H9 (cell line): Measurements from ENCODE around the gene SACM1L. TPM values are rescaled to one million over a fixed set of nuclear protein-coding genes. Genes with fewer than 3 reads are reported as not detected.

ENCODE experiments used
- DNase-seq: peaks from one replicate; pipeline ENCODE4 v3.0.0-alpha.2; 2017
- H2AFZ ChIP-seq: one replicate; pipeline ENCODE4 v1.6.1; 2013; ENCODE audit warnings: mild to moderate bottlenecking, low read length, control low read depth, moderate library complexity
- H2AK5ac ChIP-seq: 2 replicates; pipeline ENCODE4 v1.6.1; 2013; ENCODE audit warnings: low read length, control low read depth, mixed read lengths; ENCODE audit not compliant: insufficient read length
- H2BK120ac ChIP-seq: one replicate; pipeline ENCODE4 v1.6.1; 2013; ENCODE audit warnings: low read depth, mild to moderate bottlenecking, low read length, control low read depth, inconsistent platforms; ENCODE audit not compliant: poor library complexity, severe bottlenecking
- H2BK12ac ChIP-seq: 2 replicates; pipeline ENCODE4 v1.6.1; 2013; ENCODE audit warnings: low read length, control low read depth, mixed read lengths, low read depth; ENCODE audit not compliant: insufficient read length
- H2BK15ac ChIP-seq: 2 replicates; pipeline ENCODE4 v1.6.1; 2013; ENCODE audit warnings: low read depth, low read length, control low read depth
- H2BK20ac ChIP-seq: one replicate; pipeline ENCODE4 v1.6.1; 2013; ENCODE audit warnings: low read depth, mild to moderate bottlenecking, low read length, control low read depth, inconsistent platforms; ENCODE audit not compliant: poor library complexity, severe bottlenecking
- H2BK5ac ChIP-seq: 2 replicates; pipeline ENCODE4 v1.6.1; 2013; ENCODE audit warnings: low read length, control low read depth, mixed read lengths; ENCODE audit not compliant: insufficient read length
- H3K14ac ChIP-seq: 2 replicates; pipeline ENCODE4 v1.6.1; 2013; ENCODE audit warnings: low read length, control low read depth; ENCODE audit not compliant: insufficient read depth
- H3K18ac ChIP-seq: 2 replicates; pipeline ENCODE4 v1.6.1; 2013; ENCODE audit warnings: low read depth, mild to moderate bottlenecking, mixed read lengths, low read length, control low read depth; ENCODE audit not compliant: insufficient read length
- H3K23ac ChIP-seq: 2 replicates; pipeline ENCODE4 v1.6.1; 2013; ENCODE audit warnings: low read length, control low read depth, mixed read lengths, low read depth; ENCODE audit not compliant: insufficient read length
- H3K23me2 ChIP-seq: 2 replicates; pipeline ENCODE4 v1.6.1; 2013; ENCODE audit warnings: low read depth, mild to moderate bottlenecking, mixed read lengths, low read length, control low read depth; ENCODE audit not compliant: insufficient read length, poor library complexity, severe bottlenecking
- H3K27ac ChIP-seq: 2 replicates; pipeline ENCODE4 v1.5.1; 2013; ENCODE audit warnings: low read length, control low read depth, mixed read lengths, low read depth; ENCODE audit not compliant: insufficient read length
- H3K27me3 ChIP-seq: 2 replicates; pipeline ENCODE4 v1.6.1; 2013; ENCODE audit warnings: low read length, control low read depth, inconsistent platforms; ENCODE audit not compliant: insufficient read depth
- H3K4ac ChIP-seq: 2 replicates; pipeline ENCODE4 v1.6.1; 2013; ENCODE audit warnings: low read depth, mild to moderate bottlenecking, control low read depth, inconsistent platforms, low read length, moderate library complexity
- H3K4me1 ChIP-seq: 2 replicates; pipeline ENCODE4 v1.6.1; 2013; ENCODE audit warnings: low read length, control low read depth, inconsistent platforms; ENCODE audit not compliant: insufficient read depth
- H3K4me2 ChIP-seq: 2 replicates; pipeline ENCODE4 v1.6.1; 2013; ENCODE audit warnings: low read length, control low read depth, mixed read lengths; ENCODE audit not compliant: insufficient read length, insufficient read depth
- H3K56ac ChIP-seq: 2 replicates; pipeline ENCODE4 v1.6.1; 2013; ENCODE audit warnings: low read depth, mild to moderate bottlenecking, mixed read lengths, low read length, control low read depth; ENCODE audit not compliant: insufficient read length
- H3K79me1 ChIP-seq: 2 replicates; pipeline ENCODE4 v1.6.1; 2013; ENCODE audit warnings: low read depth, mild to moderate bottlenecking, moderate library complexity, low read length, control low read depth, inconsistent platforms; ENCODE audit not compliant: insufficient read depth, poor library complexity, severe bottlenecking
- H3K79me2 ChIP-seq: 2 replicates; pipeline ENCODE4 v1.6.1; 2013; ENCODE audit warnings: low read length, control low read depth, inconsistent platforms; ENCODE audit not compliant: insufficient read depth
- H3K9ac ChIP-seq: 2 replicates; pipeline ENCODE4 v1.6.1; 2013; ENCODE audit warnings: low read length, control low read depth, mixed read lengths; ENCODE audit not compliant: insufficient read length; ENCODE audit errors: extremely low read depth
- H3K9me3 ChIP-seq: one replicate; pipeline ENCODE4 v1.6.1; 2013; ENCODE audit warnings: low read depth, low read length, inconsistent platforms; ENCODE audit not compliant: control insufficient read depth
- H3T11ph ChIP-seq: one replicate; pipeline ENCODE4 v1.6.1; 2013; ENCODE audit warnings: mild to moderate bottlenecking, low read length, control low read depth, inconsistent platforms
- H4K20me1 ChIP-seq: one replicate; pipeline ENCODE4 v1.6.1; 2013; ENCODE audit not compliant: control insufficient read depth, insufficient read length, insufficient read depth
- H4K5ac ChIP-seq: 2 replicates; pipeline ENCODE4 v1.6.1; 2013; ENCODE audit warnings: low read depth, mild to moderate bottlenecking, mixed read lengths, low read length, control low read depth; ENCODE audit not compliant: insufficient read length
- H4K8ac ChIP-seq: replicated peaks from 2 replicates; pipeline ENCODE4 v1.6.1; 2013; ENCODE audit warnings: low read length, control low read depth, mixed read lengths, low read depth; ENCODE audit not compliant: insufficient read length
- H4K91ac ChIP-seq: 2 replicates; pipeline ENCODE4 v1.6.1; 2013; ENCODE audit warnings: low read depth, mild to moderate bottlenecking, moderate library complexity, mixed read lengths, low read length, control low read depth; ENCODE audit not compliant: insufficient read length
- H3K27ac Mint-ChIP-seq, 3 experiments: 2 replicates in 2 of 3; 3 replicates in 1 of 3; pipeline ENCODE4 v1.8.0; 2020 to 2021; ENCODE audit warnings: mixed read lengths in 3 of 3, mild to moderate bottlenecking in 1 of 3, moderate library complexity in 1 of 3
- H3K27me3 Mint-ChIP-seq: 2 replicates; pipeline ENCODE4 v1.8.0; 2021; ENCODE audit warnings: low read depth, mild to moderate bottlenecking, moderate library complexity, mixed read lengths
- H3K36me3 Mint-ChIP-seq, 3 experiments: 2 replicates in 2 of 3; 3 replicates in 1 of 3; pipeline ENCODE4 v1.8.0; 2020 to 2021; ENCODE audit warnings: low read depth in 3 of 3, mixed read lengths in 3 of 3; ENCODE audit not compliant: insufficient read depth in 1 of 3
- H3K4me1 Mint-ChIP-seq, 2 experiments: 2 replicates each; pipeline ENCODE4 v1.8.0; 2020; ENCODE audit warnings: mixed read lengths in 2 of 2
- H3K4me3 Mint-ChIP-seq, 2 experiments: 2 replicates in 1 of 2; 3 replicates in 1 of 2; pipeline ENCODE4 v1.8.0; 2020 to 2021; ENCODE audit warnings: mild to moderate bottlenecking in 2 of 2, mixed read lengths in 2 of 2, moderate library complexity in 1 of 2
- H3K9me3 Mint-ChIP-seq, 2 experiments: 2 replicates in 1 of 2; 3 replicates in 1 of 2; pipeline ENCODE4 v1.8.0; 2020; ENCODE audit warnings: mild to moderate bottlenecking in 2 of 2, mixed read lengths in 2 of 2, moderate library complexity in 1 of 2
- WGBS: extraction: QIAGEN DNeasy Blood & Tissue Kit; methylation state at CpG from one replicate; pipeline ENCODE4 v1.1.7; 2013; ENCODE audit warnings: missing lambda C conversion rate, low lambda C conversion rate, mixed read lengths; ENCODE audit not compliant: insufficient read length; ENCODE audit errors: extremely low coverage; 5-methylcytosine and 5-hydroxymethylcytosine counted together
- total RNA-seq: library from RNA; stranded (reverse); gene quantifications from 2 replicates; pipeline ENCODE4 v1.2.1, GENCODE V29; 2021
- TF ChIP-seq, protein P1 (sequence below): fragments of 200-600 bp; sonication (generic); conservative IDR thresholded peaks from 3 replicates; pipeline ENCODE4 v1.8.0; 2021; ENCODE audit warnings: antibody characterized with exemption, mild to moderate bottlenecking

The SACM1L gene
- total RNA-seq, 1 experiment from 2014 or later, result 52.8 TPM

DNA sequence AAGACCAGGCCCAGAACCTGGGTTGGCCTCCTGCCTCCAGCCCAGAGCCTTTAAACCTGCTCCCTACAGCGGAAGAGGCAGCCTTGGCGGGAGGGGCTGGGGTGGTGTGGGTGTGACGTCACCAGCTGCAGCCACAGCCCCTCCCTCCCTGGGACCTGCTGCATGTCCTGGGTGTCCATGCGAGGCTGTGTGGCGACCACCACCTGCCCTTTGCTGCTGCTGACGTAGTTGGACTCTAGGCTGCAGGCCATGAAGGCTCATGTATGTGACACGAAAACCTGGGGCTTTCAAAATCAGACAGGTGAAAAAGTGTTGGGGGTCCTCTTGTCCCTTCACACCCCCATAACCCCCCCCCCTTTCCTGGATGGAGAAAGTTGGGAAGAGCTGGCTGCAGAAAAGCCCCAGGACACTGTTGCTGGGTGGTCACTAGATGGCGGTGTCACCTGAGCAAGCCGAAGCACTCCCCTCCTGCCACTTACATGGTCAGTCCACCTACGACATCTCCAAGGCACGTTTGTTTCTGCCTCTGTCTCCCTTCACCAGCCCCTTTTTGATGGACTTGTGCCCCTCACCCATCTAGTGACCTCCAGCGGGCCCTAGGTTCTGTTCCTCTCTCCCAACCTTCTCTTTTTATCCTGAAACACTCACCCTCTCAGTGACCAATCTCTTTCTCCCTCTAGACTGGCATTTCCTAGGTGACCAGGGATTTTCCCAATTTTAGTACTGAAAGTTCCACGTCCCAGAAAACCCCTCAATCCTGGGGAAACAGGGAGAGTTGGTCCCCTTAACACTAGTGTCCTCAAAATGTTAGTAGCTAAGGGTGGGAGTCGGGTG lies 71.9 kb downstream of the SACM1L start:
- no peak overlapping the region for H4K8ac ChIP-seq
- no peak overlapping the region for H3T11ph ChIP-seq
- no peaks in the 10 kb centered on the region for H3K79me2 ChIP-seq
- H2BK5ac ChIP-seq, result no peak overlapping the region
- H3K14ac ChIP-seq, result no peak overlapping the region
- no peak overlapping the region for H2BK12ac ChIP-seq
- H3K27me3 Mint-ChIP-seq, result peaks cover 3% of the 10 kb centered on the region
- H2AK5ac ChIP-seq, result no peak overlapping the region
- peaks cover 26% of the 10 kb centered on the region in 2 experiments for H3K4me1 Mint-ChIP-seq
- H3K4me2 ChIP-seq, result no peak overlapping the region
- no peaks in the 10 kb centered on the region for H3K9me3 ChIP-seq
- no peak overlapping the region for H4K91ac ChIP-seq
- no peak overlapping the region for H3K4me3 Mint-ChIP-seq
- no peaks in the 10 kb centered on the region for H3K4me1 ChIP-seq
- H2BK15ac ChIP-seq, result no peak overlapping the region
- no peak overlapping the region for H2AFZ ChIP-seq
- no peak overlapping the region for H3K9ac ChIP-seq
- H3K4ac ChIP-seq, result no peak overlapping the region
- no peaks in the 10 kb centered on the region for H3K79me1 ChIP-seq
- H3K56ac ChIP-seq, result no peak overlapping the region
- no peaks in the 10 kb centered on the region for H3K23me2 ChIP-seq
- H3K18ac ChIP-seq, result no peak overlapping the region
- DNase-seq, result peak; percentile 88
- no peak overlapping the region for H3K23ac ChIP-seq
- no peak overlapping the region for H2BK120ac ChIP-seq
- WGBS, result no CpG with 5 or more reads among the region's 14 CpGs
- no peaks in the 10 kb centered on the region for H3K27me3 ChIP-seq
- peaks cover 0 to 2% of the 10 kb centered on the region in 2 experiments; a peak in 1 of 5 replicates for H3K9me3 Mint-ChIP-seq
- TF ChIP-seq, protein P1, sequence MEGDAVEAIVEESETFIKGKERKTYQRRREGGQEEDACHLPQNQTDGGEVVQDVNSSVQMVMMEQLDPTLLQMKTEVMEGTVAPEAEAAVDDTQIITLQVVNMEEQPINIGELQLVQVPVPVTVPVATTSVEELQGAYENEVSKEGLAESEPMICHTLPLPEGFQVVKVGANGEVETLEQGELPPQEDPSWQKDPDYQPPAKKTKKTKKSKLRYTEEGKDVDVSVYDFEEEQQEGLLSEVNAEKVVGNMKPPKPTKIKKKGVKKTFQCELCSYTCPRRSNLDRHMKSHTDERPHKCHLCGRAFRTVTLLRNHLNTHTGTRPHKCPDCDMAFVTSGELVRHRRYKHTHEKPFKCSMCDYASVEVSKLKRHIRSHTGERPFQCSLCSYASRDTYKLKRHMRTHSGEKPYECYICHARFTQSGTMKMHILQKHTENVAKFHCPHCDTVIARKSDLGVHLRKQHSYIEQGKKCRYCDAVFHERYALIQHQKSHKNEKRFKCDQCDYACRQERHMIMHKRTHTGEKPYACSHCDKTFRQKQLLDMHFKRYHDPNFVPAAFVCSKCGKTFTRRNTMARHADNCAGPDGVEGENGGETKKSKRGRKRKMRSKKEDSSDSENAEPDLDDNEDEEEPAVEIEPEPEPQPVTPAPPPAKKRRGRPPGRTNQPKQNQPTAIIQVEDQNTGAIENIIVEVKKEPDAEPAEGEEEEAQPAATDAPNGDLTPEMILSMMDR, result peak; percentile 80
- no peak overlapping the region for H3K27ac ChIP-seq
- no peaks in the 10 kb centered on the region for H3K36me3 Mint-ChIP-seq
- no peaks in the 10 kb centered on the region for H4K20me1 ChIP-seq
- H4K5ac ChIP-seq, result no peak overlapping the region
- H3K27ac Mint-ChIP-seq, result peak overlapping the region in 1 of 3 experiments; percentile 77; a peak in 3 of 7 replicates
- no peak overlapping the region for H2BK20ac ChIP-seq
